HCT116 (cell line): ENCODE data around the gene MAP6D1. TPM values are rescaled to one million over a fixed set of nuclear protein-coding genes. Genes with fewer than 3 reads are reported as not detected.

ENCODE experiments used
- ATAC-seq: fragments of 200-7000 bp; cut with Tn5 transposase; 2 replicates; pipeline ENCODE4 v1.9.1; 2020; ENCODE audit warnings: mild to moderate bottlenecking, moderate library complexity
- BruUV-seq: library from RNA; stranded (reverse); fragments of 400-500 nt; replicated peaks from 2 replicates; lab custom pipeline; 2021; lab: Mats Ljungman, UMichigan
- CTCF ChIA-PET: fragments of 300-600 bp; sonication (Branson Sonifier 250); formaldehyde crosslinking; loops from one replicate; lab custom pipeline; 2021; ENCODE audit warnings: antibody characterized with exemption; lab: Charles Lee
- POLR2A ChIA-PET: fragments of 300-600, 350-600 bp; sonication (Branson Sonifier 250); formaldehyde crosslinking; loops from one replicate; lab custom pipeline; 2021; ENCODE audit warnings: antibody characterized with exemption; lab: Charles Lee
- RAD21 ChIA-PET, 2 experiments: fragments of 300-600 bp; sonication (Branson Sonifier 250); formaldehyde crosslinking; loops; one replicate each; lab custom pipeline; 2023; ENCODE audit warnings: low total read pairs in 2 of 2; ENCODE audit not compliant: uncharacterized antibody in 2 of 2, unreplicated experiment in 2 of 2, low non-redundant PET in 1 of 2; lab: Charles Lee
- DNase-seq: peaks from one replicate; pipeline ENCODE4 v3.0.0-alpha.2; 2010; ENCODE audit warnings: low read depth, low spot score
- H2AFZ ChIP-seq: fragments of 200-600 bp; shearing (Covaris generic), sonication (generic); 2 replicates; pipeline ENCODE4 v1.6.1; 2017; ENCODE audit warnings: low read depth, mixed run types, mixed read lengths, antibody characterized with exemption, low read length; ENCODE audit not compliant: poor library complexity, severe bottlenecking
- H3K27ac ChIP-seq: 2 replicates; pipeline ENCODE4 v1.5.1; 2012; ENCODE audit warnings: low read depth, low read length
- H3K27me3 ChIP-seq: fragments of 200-600 bp; sonication (generic); 2 replicates; pipeline ENCODE4 v1.6.1; 2016; ENCODE audit warnings: mixed run types, low read length, mixed read lengths; ENCODE audit not compliant: insufficient read depth
- H3K36me3 ChIP-seq, 2 experiments: fragments of 200-500 bp in 1 of 2; fragments of 200-600 bp in 1 of 2; sonication (Bioruptor generic) in 1 of 2; sonication (generic) in 1 of 2; 2 replicates each; pipeline versions ENCODE4 v1.5.1 to v1.6.1; 2014 to 2016; ENCODE audit warnings: low read length in 2 of 2, inconsistent platforms in 1 of 2, mixed read lengths in 1 of 2, mixed run types in 1 of 2; ENCODE audit not compliant: insufficient read depth in 2 of 2, control insufficient read depth in 1 of 2
- H3K4me1 ChIP-seq, 2 experiments: fragments of 200-600 bp in 1 of 2; sonication (generic) in 1 of 2; 2 replicates each; pipeline versions ENCODE4 v1.5.1 to v1.6.1; 2012 to 2017; ENCODE audit warnings: low read length in 2 of 2, inconsistent platforms in 1 of 2, mild to moderate bottlenecking in 1 of 2, mixed read lengths in 1 of 2, mixed run types in 1 of 2, moderate library complexity in 1 of 2; ENCODE audit not compliant: insufficient read depth in 2 of 2, control insufficient read depth in 1 of 2
- H3K4me2 ChIP-seq: fragments of 200-600 bp; sonication (generic); 2 replicates; pipeline ENCODE4 v1.6.1; 2017; ENCODE audit warnings: mixed run types, low read length, mixed read lengths
- H3K4me3 ChIP-seq, 2 experiments: fragments of 200-600 bp in 1 of 2; sonication (generic) in 1 of 2; replicated peaks in 1 of 2; 2 replicates each; pipeline ENCODE4 v1.5.1; 2011 to 2016; ENCODE audit warnings: low read length in 2 of 2, control low read depth in 1 of 2, low read depth in 1 of 2, mild to moderate bottlenecking in 1 of 2, mixed read lengths in 1 of 2, mixed run types in 1 of 2
- H3K79me2 ChIP-seq: fragments of 200-600 bp; sonication (generic); 2 replicates; pipeline ENCODE4 v1.6.1; 2017; ENCODE audit warnings: mild to moderate bottlenecking, mixed run types, low read length, moderate library complexity, mixed read lengths; ENCODE audit not compliant: insufficient read depth
- H3K9ac ChIP-seq: fragments of 200-600 bp; sonication (generic); 2 replicates; pipeline ENCODE4 v1.6.1; 2016; ENCODE audit warnings: low read length, mixed read lengths
- H3K9me2 ChIP-seq: fragments of 200-600 bp; sonication (generic), shearing (Covaris generic); 2 replicates; pipeline ENCODE4 v1.6.1; 2017; ENCODE audit warnings: mixed run types, mild to moderate bottlenecking, moderate library complexity; ENCODE audit not compliant: insufficient read depth
- H3K9me3 ChIP-seq, 2 experiments: fragments of 200-500 bp in 1 of 2; fragments of 200-600 bp in 1 of 2; sonication (Bioruptor generic) in 1 of 2; sonication (generic) in 1 of 2; 2 replicates each; pipeline ENCODE4 v1.6.1; 2014 to 2017; ENCODE audit warnings: low read length in 2 of 2, mixed read lengths in 2 of 2, inconsistent platforms in 1 of 2, low read depth in 1 of 2, mild to moderate bottlenecking in 1 of 2, mixed run types in 1 of 2, moderate library complexity in 1 of 2; ENCODE audit not compliant: control insufficient read depth in 1 of 2, insufficient read depth in 1 of 2
- H4K20me1 ChIP-seq: fragments of 200-600 bp; sonication (generic), shearing (Covaris generic); 2 replicates; pipeline ENCODE4 v1.6.1; 2017; ENCODE audit warnings: mixed run types, mild to moderate bottlenecking, moderate library complexity; ENCODE audit not compliant: insufficient read depth
- CBX3 ChIP-seq: IDR thresholded peaks from 2 replicates; pipeline ENCODE4 v1.6.1; 2012; ENCODE audit warnings: low read depth
- ELF1 ChIP-seq: IDR thresholded peaks from 2 replicates; pipeline ENCODE4 v1.6.1; 2012; ENCODE audit warnings: low read depth, borderline replicate concordance
- RAD21 ChIP-seq: IDR thresholded peaks from 2 replicates; pipeline ENCODE4 v1.6.1; 2012; ENCODE audit warnings: low read depth, mild to moderate bottlenecking
- REST ChIP-seq: IDR thresholded peaks from 2 replicates; pipeline ENCODE4 v1.6.1; 2012; ENCODE audit warnings: low read depth
- SP1 ChIP-seq: IDR thresholded peaks from 2 replicates; pipeline ENCODE4 v1.6.1; 2012; ENCODE audit warnings: low read depth
- YY1 ChIP-seq: IDR thresholded peaks from 2 replicates; pipeline ENCODE4 v1.6.1; 2011; ENCODE audit warnings: low read length, low read depth, moderate library complexity, mild to moderate bottlenecking; ENCODE audit not compliant: insufficient replicate concordance; ENCODE audit errors: extremely low read depth
- ZFX ChIP-seq: fragments of 450-650 bp; IDR thresholded peaks from 2 replicates; pipeline ENCODE4 v1.6.1; 2017
- ZNF274 ChIP-seq: fragments of 200-500 bp; sonication (Bioruptor generic); IDR thresholded peaks from 2 replicates; pipeline ENCODE4 v1.6.1; 2014; ENCODE audit warnings: mild to moderate bottlenecking, low read depth, low read length, inconsistent platforms
- intact Hi-C: fragments of 100-400 bp; cut with micrococcal nuclease; formaldehyde crosslinking; loops from 2 replicates; pipeline ENCODE4 v1.10.0; 2022
- total RNA-seq: library from RNA; stranded (reverse); gene quantifications from one replicate; pipeline ENCODE4 v1.2.1, GENCODE V29; 2021; ENCODE audit not compliant: unreplicated experiment
- TF ChIP-seq, protein P1 (sequence below): IDR thresholded peaks from 2 replicates; pipeline ENCODE4 v1.6.1; 2011; ENCODE audit warnings: mild to moderate bottlenecking, low read length, moderate library complexity; ENCODE audit not compliant: insufficient replicate concordance; ENCODE audit errors: extremely low read depth
- TF ChIP-seq, protein P2 (sequence below): IDR thresholded peaks from 2 replicates; pipeline ENCODE4 v1.6.1; 2012
- TF ChIP-seq, protein P3 (sequence below): IDR thresholded peaks from 2 replicates; pipeline ENCODE4 v1.6.1; 2012
- TF ChIP-seq, protein P4 (sequence below), 3 experiments: fragments of 200-600 bp in 1 of 3; sonication (generic) in 1 of 3; IDR thresholded peaks in 2 of 3; conservative IDR thresholded peaks in 1 of 3; 2 replicates each; pipeline ENCODE4 v1.5.1; 2012 to 2017; ENCODE audit warnings: low read depth in 2 of 3, low read length in 2 of 3, antibody characterized with exemption in 1 of 3, borderline replicate concordance in 1 of 3, control low read depth in 1 of 3, mild to moderate bottlenecking in 1 of 3, mixed read lengths in 1 of 3, mixed run types in 1 of 3, moderate library complexity in 1 of 3; ENCODE audit not compliant: insufficient read depth in 1 of 3

Gene MAP6D1
- total RNA-seq, 1 experiment from 2014 or later: 5.3 TPM

DNA sequence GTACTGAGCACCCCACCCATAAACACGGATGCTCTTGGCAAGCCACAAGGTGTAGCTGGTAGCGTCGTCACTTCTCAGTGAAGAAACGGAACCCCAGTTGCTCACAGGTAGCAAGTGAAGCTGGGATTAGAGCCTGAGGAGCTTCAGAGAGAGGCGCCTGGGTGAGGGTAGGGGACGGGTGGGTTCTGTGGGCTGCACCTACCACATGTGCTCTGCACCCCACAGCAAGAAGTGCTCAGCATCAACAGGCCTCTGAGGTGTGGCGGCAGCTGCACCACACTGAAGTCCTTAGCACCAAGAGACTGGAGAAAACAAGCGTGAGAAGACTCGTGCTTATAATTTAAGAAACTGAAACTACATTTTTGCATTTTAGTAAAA is 9.8 kb downstream of the MAP6D1 start:
- H3K9me3 ChIP-seq: no peaks in the 10 kb centered on the region
- no peaks in the 10 kb centered on the region for H3K9me2 ChIP-seq
- no peaks in the 10 kb centered on the region for H3K27me3 ChIP-seq
- no peak overlapping the region for H3K4me3 ChIP-seq
- ChIA-PET CTCF (no interaction called here), POLR2A (no interaction called here), RAD21 (no interaction called here)
- BruUV-seq: no TSS peak
- no peaks in the 10 kb centered on the region for H4K20me1 ChIP-seq
- TF ChIP-seq ZFX (no peak), CBX3 (no peak), RAD21 (no peak), YY1 (no peak), ELF1 (no peak), ZNF274 (no peak)
- TF ChIP-seq, protein P1, sequence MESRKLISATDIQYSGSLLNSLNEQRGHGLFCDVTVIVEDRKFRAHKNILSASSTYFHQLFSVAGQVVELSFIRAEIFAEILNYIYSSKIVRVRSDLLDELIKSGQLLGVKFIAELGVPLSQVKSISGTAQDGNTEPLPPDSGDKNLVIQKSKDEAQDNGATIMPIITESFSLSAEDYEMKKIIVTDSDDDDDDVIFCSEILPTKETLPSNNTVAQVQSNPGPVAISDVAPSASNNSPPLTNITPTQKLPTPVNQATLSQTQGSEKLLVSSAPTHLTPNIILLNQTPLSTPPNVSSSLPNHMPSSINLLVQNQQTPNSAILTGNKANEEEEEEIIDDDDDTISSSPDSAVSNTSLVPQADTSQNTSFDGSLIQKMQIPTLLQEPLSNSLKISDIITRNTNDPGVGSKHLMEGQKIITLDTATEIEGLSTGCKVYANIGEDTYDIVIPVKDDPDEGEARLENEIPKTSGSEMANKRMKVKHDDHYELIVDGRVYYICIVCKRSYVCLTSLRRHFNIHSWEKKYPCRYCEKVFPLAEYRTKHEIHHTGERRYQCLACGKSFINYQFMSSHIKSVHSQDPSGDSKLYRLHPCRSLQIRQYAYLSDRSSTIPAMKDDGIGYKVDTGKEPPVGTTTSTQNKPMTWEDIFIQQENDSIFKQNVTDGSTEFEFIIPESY: no peak
- TF ChIP-seq, protein P2, sequence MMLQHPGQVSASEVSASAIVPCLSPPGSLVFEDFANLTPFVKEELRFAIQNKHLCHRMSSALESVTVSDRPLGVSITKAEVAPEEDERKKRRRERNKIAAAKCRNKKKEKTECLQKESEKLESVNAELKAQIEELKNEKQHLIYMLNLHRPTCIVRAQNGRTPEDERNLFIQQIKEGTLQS: no peak
- ATAC-seq (no peak), DNase-seq (no peak)
- H3K4me2 ChIP-seq: no peak overlapping the region
- no peak overlapping the region for H2AFZ ChIP-seq
- intact Hi-C loops: no loop called here
- no peak overlapping the region for H3K27ac ChIP-seq
- H3K36me3 ChIP-seq: peaks cover 2 to 4% of the 10 kb centered on the region in 2 experiments; a peak in 2 of 4 replicates
- H3K79me2 ChIP-seq: no peaks in the 10 kb centered on the region
- H3K9ac ChIP-seq: no peak overlapping the region
- H3K4me1 ChIP-seq: no peaks in the 10 kb centered on the region

DNA sequence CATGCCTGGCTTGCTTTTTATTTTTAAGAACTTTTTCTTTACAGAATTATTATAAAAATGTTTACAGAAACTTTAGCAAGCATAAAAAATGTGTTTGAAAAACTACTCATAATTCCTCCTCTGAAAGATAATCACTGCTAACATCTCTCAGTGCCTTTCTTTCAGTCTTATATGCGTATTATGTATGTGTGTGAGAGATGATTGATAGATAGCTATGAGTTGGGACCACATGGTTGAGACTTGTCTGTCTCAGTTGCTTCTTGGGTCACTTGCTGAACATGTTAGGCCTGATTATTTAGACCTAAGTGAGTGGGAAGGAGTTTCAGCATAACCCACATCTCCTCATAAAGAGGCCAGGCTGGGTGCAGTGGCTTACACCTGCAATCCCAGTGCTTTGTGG is 11.1 kb downstream of the MAP6D1 start:
- RAD21 ChIA-PET: no interaction called here
- Histone ChIP-seq H3K27ac (no peak overlapping the region), H3K79me2 (no peaks in the 10 kb centered on the region), H3K4me3 (no peak overlapping the region), H3K36me3 (peaks cover 9 to 10% of the 10 kb centered on the region in 2 experiments; a peak in 3 of 4 replicates), H3K9me2 (no peaks in the 10 kb centered on the region), H2AFZ (no peak overlapping the region), H3K27me3 (no peaks in the 10 kb centered on the region), H3K9me3 (no peaks in the 10 kb centered on the region), H3K4me2 (no peak overlapping the region), H3K4me1 (no peaks in the 10 kb centered on the region), H3K9ac (no peak overlapping the region), H4K20me1 (no peaks in the 10 kb centered on the region)
- POLR2A ChIA-PET: no interaction called here
- intact Hi-C loops: no loop called here
- ATAC-seq (no peak), DNase-seq (no peak)
- BruUV-seq: no TSS peak
- CTCF ChIA-PET: no interaction called here
- TF ChIP-seq SP1 (no peak), REST (no peak)
- TF ChIP-seq, protein P3, sequence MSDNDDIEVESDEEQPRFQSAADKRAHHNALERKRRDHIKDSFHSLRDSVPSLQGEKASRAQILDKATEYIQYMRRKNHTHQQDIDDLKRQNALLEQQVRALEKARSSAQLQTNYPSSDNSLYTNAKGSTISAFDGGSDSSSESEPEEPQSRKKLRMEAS: no peak
- TF ChIP-seq, protein P4, sequence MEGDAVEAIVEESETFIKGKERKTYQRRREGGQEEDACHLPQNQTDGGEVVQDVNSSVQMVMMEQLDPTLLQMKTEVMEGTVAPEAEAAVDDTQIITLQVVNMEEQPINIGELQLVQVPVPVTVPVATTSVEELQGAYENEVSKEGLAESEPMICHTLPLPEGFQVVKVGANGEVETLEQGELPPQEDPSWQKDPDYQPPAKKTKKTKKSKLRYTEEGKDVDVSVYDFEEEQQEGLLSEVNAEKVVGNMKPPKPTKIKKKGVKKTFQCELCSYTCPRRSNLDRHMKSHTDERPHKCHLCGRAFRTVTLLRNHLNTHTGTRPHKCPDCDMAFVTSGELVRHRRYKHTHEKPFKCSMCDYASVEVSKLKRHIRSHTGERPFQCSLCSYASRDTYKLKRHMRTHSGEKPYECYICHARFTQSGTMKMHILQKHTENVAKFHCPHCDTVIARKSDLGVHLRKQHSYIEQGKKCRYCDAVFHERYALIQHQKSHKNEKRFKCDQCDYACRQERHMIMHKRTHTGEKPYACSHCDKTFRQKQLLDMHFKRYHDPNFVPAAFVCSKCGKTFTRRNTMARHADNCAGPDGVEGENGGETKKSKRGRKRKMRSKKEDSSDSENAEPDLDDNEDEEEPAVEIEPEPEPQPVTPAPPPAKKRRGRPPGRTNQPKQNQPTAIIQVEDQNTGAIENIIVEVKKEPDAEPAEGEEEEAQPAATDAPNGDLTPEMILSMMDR (IDR thresholded peaks at IDR 0.05 in 2 of 3, conservative IDR thresholded peaks at IDR 0.05 in 1 of 3; ENCODE audit: borderline replicate concordance in 1 of 3, insufficient read depth in 1 of 3, low read depth in 2 of 3, low read length in 2 of 3): no peak
